H1 (cell line): ENCODE measurements around the gene USP17L22.
"Not testable (repeated sequence)": the region's sequence is repeated elsewhere in the genome, so short reads cannot be mapped to it uniquely, and the experiment has no call there.

ENCODE experiments used
- CBX5 ChIP-seq: fragments of 300-800, 300-1000 bp; sonication (generic); IDR thresholded peaks from 2 replicates; pipeline ENCODE4 v1.7.1; 2016; ENCODE audit warnings: antibody characterized with exemption, low read length, low read depth
- CBX8 ChIP-seq: fragments of 300-800, 300-1000 bp; sonication (generic); IDR thresholded peaks from 2 replicates; pipeline ENCODE4 v1.7.1; 2016; ENCODE audit warnings: low read depth, low read length, borderline replicate concordance
- JUND ChIP-seq: IDR thresholded peaks from 2 replicates; pipeline ENCODE4 v1.6.1; 2011; ENCODE audit warnings: mild to moderate bottlenecking, improper control_type of control experiment, low read length
- KDM4A ChIP-seq: IDR thresholded peaks from one replicate; pipeline ENCODE4 v1.7.1; 2012; ENCODE audit warnings: low read depth, mild to moderate bottlenecking, moderate library complexity, low read length, inconsistent platforms; ENCODE audit not compliant: severe bottlenecking
- POLR2A ChIP-seq, 2 experiments: IDR thresholded peaks; 1 replicate in 1 of 2; 2 replicates in 1 of 2; pipeline ENCODE4 v1.6.1; 2011; ENCODE audit warnings: low read depth in 2 of 2, low read length in 2 of 2, mild to moderate bottlenecking in 2 of 2; ENCODE audit errors: control extremely low read depth in 1 of 2
- POLR2AphosphoS5 ChIP-seq: IDR thresholded peaks from 2 replicates; pipeline ENCODE4 v1.6.1; 2011; ENCODE audit warnings: low read depth, low read length
- SIN3A ChIP-seq, 2 experiments: IDR thresholded peaks in 1 of 2; conservative IDR thresholded peaks in 1 of 2; 2 replicates each; pipeline ENCODE4 v1.6.1; 2011 to 2012; ENCODE audit warnings: low read length in 2 of 2, improper control_type of control experiment in 1 of 2, low read depth in 1 of 2, mild to moderate bottlenecking in 1 of 2
- TBP ChIP-seq: IDR thresholded peaks from 2 replicates; pipeline ENCODE4 v1.6.1; 2011; ENCODE audit warnings: low read depth, low read length, improper control_type of control experiment
- TF ChIP-seq, protein P1 (sequence below), 3 experiments: IDR thresholded peaks; 1 replicate in 2 of 3; 2 replicates in 1 of 3; pipeline versions ENCODE4 v1.5.1 to v1.6.1; 2011; ENCODE audit warnings: low read length in 3 of 3, mild to moderate bottlenecking in 3 of 3, inconsistent platforms in 2 of 3, low read depth in 1 of 3, moderate library complexity in 1 of 3; ENCODE audit not compliant: insufficient read depth in 1 of 3; ENCODE audit errors: control extremely low read depth in 1 of 3

DNA sequence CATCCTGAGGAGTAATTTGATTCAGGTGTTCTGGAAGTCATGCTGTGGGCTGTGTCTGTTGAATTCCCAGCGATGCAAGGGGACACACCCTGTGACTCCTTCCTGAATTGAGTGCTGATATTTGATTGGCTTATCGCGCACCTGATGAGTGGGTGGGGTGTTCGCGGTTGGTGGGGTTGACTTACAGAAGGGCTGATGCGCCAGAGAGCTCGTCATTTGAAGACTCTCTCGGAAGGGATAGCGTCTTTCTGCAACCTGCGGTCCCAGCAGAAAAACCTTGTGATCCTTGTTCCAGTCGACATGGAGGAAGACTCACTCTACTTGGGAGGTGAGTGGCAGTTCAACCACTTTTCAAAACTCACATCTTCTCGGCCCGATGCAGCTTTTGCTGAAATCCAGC, 14.3 kb upstream of the USP17L22 start, which contains the start of gene USP17L19:
- TF ChIP-seq SIN3A (conservative IDR thresholded peaks at IDR 0.05 in 1 of 2, IDR thresholded peaks at IDR 0.05 in 1 of 2; ENCODE audit: low read depth in 1 of 2, low read length in 2 of 2); CBX5; TBP; POLR2AphosphoS5; CBX8; POLR2A (IDR thresholded peaks at IDR 0.05; ENCODE audit: control extremely low read depth in 1 of 2, low read depth in 2 of 2, low read length in 2 of 2); KDM4A; JUND: not testable (repeated sequence)
- TF ChIP-seq, protein P1, sequence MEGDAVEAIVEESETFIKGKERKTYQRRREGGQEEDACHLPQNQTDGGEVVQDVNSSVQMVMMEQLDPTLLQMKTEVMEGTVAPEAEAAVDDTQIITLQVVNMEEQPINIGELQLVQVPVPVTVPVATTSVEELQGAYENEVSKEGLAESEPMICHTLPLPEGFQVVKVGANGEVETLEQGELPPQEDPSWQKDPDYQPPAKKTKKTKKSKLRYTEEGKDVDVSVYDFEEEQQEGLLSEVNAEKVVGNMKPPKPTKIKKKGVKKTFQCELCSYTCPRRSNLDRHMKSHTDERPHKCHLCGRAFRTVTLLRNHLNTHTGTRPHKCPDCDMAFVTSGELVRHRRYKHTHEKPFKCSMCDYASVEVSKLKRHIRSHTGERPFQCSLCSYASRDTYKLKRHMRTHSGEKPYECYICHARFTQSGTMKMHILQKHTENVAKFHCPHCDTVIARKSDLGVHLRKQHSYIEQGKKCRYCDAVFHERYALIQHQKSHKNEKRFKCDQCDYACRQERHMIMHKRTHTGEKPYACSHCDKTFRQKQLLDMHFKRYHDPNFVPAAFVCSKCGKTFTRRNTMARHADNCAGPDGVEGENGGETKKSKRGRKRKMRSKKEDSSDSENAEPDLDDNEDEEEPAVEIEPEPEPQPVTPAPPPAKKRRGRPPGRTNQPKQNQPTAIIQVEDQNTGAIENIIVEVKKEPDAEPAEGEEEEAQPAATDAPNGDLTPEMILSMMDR (IDR thresholded peaks at IDR 0.05; ENCODE audit: control extremely low read depth in 1 of 3, insufficient read depth in 1 of 3, low read depth in 1 of 3, low read length in 3 of 3): not testable (repeated sequence)
